Measurements from ENCODE around the gene NBAS.

The NBAS gene

GRCh38 chr2:15388406-15389325 is 172.5 kb downstream of the NBAS start:
- no peaks in the 10 kb centered on the region for H3K36me3 ChIP-seq (ENCODE audit: control insufficient read depth in 2 of 2, insufficient read depth in 1 of 2, low read length in 2 of 2)
- TF ChIP-seq ZNF621 (tag by site-specific recombination; IDR thresholded peaks at IDR 0.05) (no peak), ZBTB20 (tag by site-specific recombination; IDR thresholded peaks at IDR 0.05) (no peak), ZNF777 (tag by site-specific recombination; IDR thresholded peaks at IDR 0.05; ENCODE audit: borderline replicate concordance) (no peak), ZNF843 (tag by site-specific recombination; IDR thresholded peaks at IDR 0.05) (no peak), MEIS1 (CRISPR knock-in tag; IDR thresholded peaks at IDR 0.05; ENCODE audit: borderline replicate concordance) (no peak), ZNF157 (tag by site-specific recombination; IDR thresholded peaks at IDR 0.05) (no peak), ZNF404 (tag by site-specific recombination; IDR thresholded peaks at IDR 0.05) (no peak)
- no peak overlapping the region for H3K27ac ChIP-seq (ENCODE audit: extremely low read depth, low read depth, low read length)
- H3K9me3 ChIP-seq (ENCODE audit: control insufficient read depth, insufficient read depth, low read depth, low read length), result no peaks in the 10 kb centered on the region
- ChIA-PET POLR2A (no interaction called here), CTCF (no interaction called here)
- H3K4me3 ChIP-seq (ENCODE audit: low read depth, low read length), result no peak overlapping the region
- no peaks in the 10 kb centered on the region for H3K4me1 ChIP-seq (ENCODE audit: control insufficient read depth, insufficient read depth, low read length)

- TF ChIP-seq SCRT2 (tag by site-specific recombination; IDR thresholded peaks at IDR 0.05), result no peak
- no peak for TF ChIP-seq HOXC10 (CRISPR knock-in tag; IDR thresholded peaks at IDR 0.05)
- TF ChIP-seq ZNF664 (tag by site-specific recombination; IDR thresholded peaks at IDR 0.05), result no peak
- no peak for TF ChIP-seq ZBTB49 (tag by site-specific recombination; IDR thresholded peaks at IDR 0.05; ENCODE audit: low read depth)
- TF ChIP-seq KLF17 (tag by site-specific recombination; IDR thresholded peaks at IDR 0.05), result no peak
- no peak for TF ChIP-seq ZNF302 (tag by site-specific recombination; IDR thresholded peaks at IDR 0.05; ENCODE audit: low read depth)
- no peak for TF ChIP-seq ZNF707 (tag by site-specific recombination; IDR thresholded peaks at IDR 0.05)
- no peak for TF ChIP-seq ZNF10 (tag by site-specific recombination; IDR thresholded peaks at IDR 0.05)
- TF ChIP-seq ZNF202 (tag by site-specific recombination; IDR thresholded peaks at IDR 0.05; ENCODE audit: borderline replicate concordance), result no peak
- no peaks in the 10 kb centered on the region for H3K4me1 ChIP-seq (ENCODE audit: control insufficient read depth, insufficient read depth, low read length)
- H3K27ac ChIP-seq (ENCODE audit: extremely low read depth, low read depth, low read length), result no peak overlapping the region
- ChIA-PET CTCF (no interaction called here), POLR2A (no interaction called here)
- H3K4me3 ChIP-seq (ENCODE audit: low read depth, low read length), result no peak overlapping the region
- H3K36me3 ChIP-seq (ENCODE audit: control insufficient read depth in 2 of 2, insufficient read depth in 1 of 2, low read length in 2 of 2), result no peaks in the 10 kb centered on the region
- no peaks in the 10 kb centered on the region for H3K9me3 ChIP-seq (ENCODE audit: control insufficient read depth, insufficient read depth, low read depth, low read length)
Observed at GRCh38 chr2:15385184-15385583, 175.9 kb downstream of the NBAS start.

GRCh38 chr2:15383695-15384350 is 177.3 kb downstream of the NBAS start:
- Histone ChIP-seq H3K9me3 (ENCODE audit: control insufficient read depth, insufficient read depth, low read depth, low read length) (no peaks in the 10 kb centered on the region), H3K27ac (ENCODE audit: extremely low read depth, low read depth, low read length) (no peak overlapping the region), H3K4me3 (ENCODE audit: low read depth, low read length) (no peak overlapping the region), H3K36me3 (ENCODE audit: control insufficient read depth in 2 of 2, insufficient read depth in 1 of 2, low read length in 2 of 2) (no peaks in the 10 kb centered on the region), H3K4me1 (ENCODE audit: control insufficient read depth, insufficient read depth, low read length) (no peaks in the 10 kb centered on the region)
- CTCF ChIA-PET, result interaction anchor here (0.7 to 0.9 kb wide), 2 partner anchors 141 to 194 kb away, joined by 3 read pairs; no protein-coding TSS in a partner anchor
- TF ChIP-seq TRIM28 (IDR thresholded peaks at IDR 0.05; ENCODE audit: borderline replicate concordance, low read length) (no peak), ZNF776 (tag by site-specific recombination; IDR thresholded peaks at IDR 0.05; ENCODE audit: borderline replicate concordance) (no peak), ZFP41 (tag by site-specific recombination; IDR thresholded peaks at IDR 0.05; ENCODE audit: borderline replicate concordance) (no peak), BCL11A (tag by site-specific recombination; IDR thresholded peaks at IDR 0.05; ENCODE audit: low read depth) (no peak), ZNF585B (tag by site-specific recombination; IDR thresholded peaks at IDR 0.05) (no peak), ZNF155 (tag by site-specific recombination; IDR thresholded peaks at IDR 0.05) (no peak)
- POLR2A ChIA-PET, result no interaction called here
